GM21515 (cell line): ENCODE results near the gene NEK3.
"Not testable (repeated sequence)": the region's sequence is repeated elsewhere in the genome, so short reads cannot be mapped to it uniquely, and the experiment has no call there.

Experiments used
- ATAC-seq: cut with Tn5 transposase; IDR thresholded peaks from one replicate; pipeline ENCODE4 v1.9.1; 2021; ENCODE audit not compliant: unreplicated experiment

NEK3 gene

GRCh38 chr13:52170828-52171391 lies 11.5 kb upstream of the NEK3 start:
- ATAC-seq: not testable (repeated sequence)

DNA sequence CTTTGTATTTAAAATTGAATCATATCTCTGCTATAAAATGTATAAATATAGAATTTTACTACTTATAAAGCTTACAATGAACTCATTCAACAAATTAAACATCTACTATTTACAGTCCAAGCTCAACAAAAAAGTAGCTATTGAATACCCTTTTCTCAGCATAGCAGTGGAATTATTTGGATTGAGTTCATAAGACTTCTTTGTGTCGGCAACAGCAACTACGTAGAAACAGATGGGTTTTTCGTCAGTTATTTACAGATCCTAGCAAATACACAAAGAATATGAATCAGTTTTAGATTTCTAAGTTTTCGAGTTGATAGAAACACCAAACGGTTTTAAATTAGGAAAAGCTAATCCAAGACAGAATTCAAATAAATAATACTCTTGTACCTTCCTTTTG lies 10.4 kb upstream of the NEK3 start:
- no peak for ATAC-seq

DNA sequence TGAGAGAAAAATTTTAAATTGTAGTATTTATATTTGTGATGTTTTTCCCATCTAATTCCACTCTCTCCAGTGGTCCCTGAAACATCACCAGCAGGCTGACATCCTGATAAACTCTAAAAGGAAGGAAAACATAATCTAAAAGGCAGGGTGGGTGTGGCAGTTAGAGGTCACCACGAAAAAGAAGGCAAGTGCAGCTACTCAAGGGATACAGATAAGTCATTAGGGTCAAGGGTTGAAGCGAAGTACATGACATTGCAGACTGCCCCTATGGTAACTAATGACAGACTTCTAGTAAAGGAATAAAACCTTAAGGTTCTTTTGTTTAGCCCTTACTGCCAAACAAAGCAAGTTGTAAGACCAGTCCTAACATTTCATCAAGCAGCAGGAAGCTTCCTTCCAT lies 6.0 kb upstream of the NEK3 start:
- no peak for ATAC-seq

- no peak for ATAC-seq
These were observed 5.6 kb upstream of the NEK3 start for GRCh38 chr13:52164989-52165388.

DNA sequence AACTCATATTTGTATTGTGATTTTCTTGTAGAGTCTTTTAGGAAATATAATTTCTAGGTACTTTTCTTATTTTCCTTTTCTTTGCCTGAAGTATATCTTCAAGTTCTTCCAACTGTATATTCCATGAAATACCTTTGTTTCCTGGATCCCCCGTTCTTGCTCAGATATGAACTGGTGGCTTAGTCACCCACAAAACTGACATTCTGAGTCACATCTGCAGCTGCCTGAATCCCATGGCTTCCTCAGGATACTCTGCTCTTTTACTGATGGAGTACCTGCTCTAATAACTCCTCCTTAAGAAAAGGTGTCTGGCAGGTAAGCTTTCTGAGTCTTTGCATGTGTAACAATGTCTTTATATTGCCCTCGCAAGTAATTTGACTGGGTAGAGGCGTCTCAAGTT lies 4.5 kb upstream of the NEK3 start:
- not testable (repeated sequence) for ATAC-seq

DNA sequence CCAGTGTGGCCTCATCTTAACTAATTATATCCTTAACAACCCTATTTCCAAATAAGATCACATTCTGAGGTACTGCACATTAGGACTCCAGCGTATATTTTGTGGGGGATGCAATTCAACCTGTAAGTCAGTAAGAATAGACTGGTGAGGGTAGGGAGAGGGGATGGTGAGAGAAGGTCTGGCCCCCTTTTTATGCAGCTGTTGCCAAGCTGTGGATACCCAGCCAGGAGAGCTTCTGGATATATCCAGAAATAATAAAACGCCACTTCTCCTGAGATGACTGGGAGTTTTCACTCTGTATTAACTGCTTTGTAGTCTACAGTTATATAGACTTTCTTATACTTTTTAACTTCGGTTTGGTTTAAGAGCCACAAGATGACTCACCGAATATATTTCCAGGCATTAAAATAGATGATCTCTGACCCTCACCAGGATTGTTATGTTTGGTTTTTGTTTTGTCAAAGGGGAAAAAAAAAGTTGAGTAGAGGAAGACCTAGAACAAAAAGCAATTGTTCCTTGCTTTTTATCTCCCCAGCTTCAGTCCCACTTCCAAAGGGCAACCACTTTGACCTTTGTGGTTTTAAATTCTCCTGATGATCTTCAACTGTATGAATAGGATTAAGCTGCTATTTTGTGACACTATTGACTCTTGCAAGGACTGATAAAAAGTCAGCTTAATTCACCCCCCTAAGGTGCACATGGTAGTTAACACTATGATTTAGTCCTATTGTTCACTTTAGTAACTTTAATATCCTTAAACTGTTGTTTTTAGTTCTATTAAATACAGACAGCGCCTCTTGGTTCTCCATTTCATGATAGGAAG lies 3.1 kb upstream of the NEK3 start:
- no peak for ATAC-seq

DNA sequence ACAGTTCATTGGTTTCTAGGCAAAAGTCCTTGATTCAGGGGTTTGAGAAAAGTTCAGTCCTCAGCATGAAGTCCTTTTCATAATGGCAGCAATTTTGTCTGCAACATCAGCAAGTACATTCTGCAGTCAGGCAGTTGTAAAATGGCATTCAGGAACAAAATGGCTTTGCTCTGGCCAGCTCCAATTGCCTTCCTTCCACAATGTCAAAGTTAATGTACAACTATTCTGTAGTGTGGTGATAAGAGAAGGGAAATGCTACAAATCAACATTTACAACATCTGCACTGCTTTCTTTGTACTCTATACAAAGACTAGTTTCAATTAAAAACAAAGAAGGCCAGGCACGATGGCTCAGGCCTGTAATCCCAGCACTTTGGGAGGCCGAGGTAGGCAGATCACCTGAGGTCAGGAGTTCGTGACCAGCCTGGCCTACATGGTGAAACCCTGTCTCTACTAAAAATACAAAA lies 1.8 kb upstream of the NEK3 start:
- ATAC-seq: no peak

DNA sequence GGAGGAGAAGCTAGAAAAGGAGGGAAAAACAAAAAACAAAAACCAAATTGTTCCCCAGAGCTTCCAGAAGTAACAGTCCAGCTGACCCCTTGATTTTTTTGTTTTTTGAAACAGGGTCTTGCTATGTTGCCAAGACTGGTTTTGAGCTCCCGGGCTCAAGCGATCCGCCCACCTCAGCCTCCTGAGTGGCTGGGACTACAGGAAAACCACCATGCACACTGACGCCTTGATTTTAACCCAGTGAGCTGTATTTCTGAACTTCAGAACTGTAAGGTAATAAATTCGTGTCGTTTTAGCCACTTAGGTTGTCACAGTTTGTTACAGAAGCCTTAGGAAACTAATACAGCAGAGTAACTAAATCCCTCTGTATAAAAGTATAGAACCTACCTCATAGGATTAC lies 1.1 kb upstream of the NEK3 start:
- no peak for ATAC-seq

DNA sequence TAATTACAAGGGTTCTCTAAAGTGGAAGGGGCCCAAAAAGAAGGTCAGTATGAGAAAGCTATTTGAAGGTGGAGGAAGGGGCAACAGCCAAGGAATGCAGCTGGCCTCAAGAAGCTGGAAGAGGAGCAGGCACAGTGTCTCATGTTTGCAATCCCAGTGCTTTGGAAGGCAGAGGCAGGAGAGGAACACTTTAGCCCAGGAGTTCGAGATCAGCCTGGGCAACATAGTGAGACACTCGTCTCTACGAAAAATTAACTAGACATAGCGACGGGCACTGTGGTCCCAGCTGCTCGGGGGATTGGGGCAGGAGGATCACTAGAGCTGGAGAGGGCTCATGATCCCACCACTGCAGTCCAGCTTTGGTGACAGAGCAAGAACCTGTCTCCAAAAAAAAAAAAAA lies 656 bp upstream of the NEK3 start:
- ATAC-seq: no peak

- no peak for ATAC-seq
These were observed 703 bp downstream of the NEK3 start for GRCh38 chr13:52158629-52159158.

DNA sequence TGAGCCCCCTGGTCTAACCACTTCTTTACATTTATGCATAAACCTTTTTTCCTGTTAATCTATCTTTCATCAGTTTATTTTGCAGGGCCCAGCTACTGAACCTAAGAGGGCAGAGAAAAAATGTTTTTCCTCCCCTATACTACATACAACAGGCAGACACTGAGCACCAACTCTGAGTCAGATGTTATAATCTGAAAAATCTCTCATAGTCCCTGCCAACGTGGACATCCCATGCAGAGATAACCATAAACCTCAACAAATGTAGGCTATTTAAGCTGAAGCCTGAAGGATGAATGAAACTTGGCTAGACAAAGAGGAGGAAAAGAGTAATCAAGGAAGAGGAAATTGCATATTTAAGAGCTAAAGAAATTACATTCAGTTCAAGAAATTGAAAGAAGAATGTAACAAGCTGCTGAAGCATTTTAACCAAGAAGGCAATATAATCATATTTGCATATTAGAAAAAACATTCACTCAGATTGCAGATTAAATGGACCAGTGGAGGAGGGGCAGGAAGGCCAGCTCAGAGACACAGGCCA lies 2.6 kb downstream of the NEK3 start:
- no peak for ATAC-seq

DNA sequence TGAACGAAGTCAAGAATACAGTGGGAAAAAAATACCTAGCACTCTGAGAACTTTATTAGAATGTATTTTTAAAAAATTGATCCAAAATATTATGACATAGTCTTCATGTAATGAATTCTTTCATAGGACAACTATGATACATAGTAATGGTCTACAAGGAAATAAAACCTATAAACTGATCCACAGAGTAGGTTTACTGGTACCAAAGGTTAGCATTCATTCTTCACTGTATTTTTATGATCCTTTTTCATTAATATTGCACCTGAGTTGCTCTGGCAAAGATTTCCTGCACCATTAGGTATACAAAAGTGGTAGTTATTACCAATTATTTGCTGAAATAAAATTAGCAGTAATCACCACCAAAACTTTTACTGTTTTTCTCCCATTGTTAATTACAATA lies 4.2 kb downstream of the NEK3 start:
- ATAC-seq: no peak

- no peak for ATAC-seq
These were observed 12.2 kb downstream of the NEK3 start for GRCh38 chr13:52147225-52147624.

- no peak for ATAC-seq
These were observed 18.1 kb downstream of the NEK3 start for GRCh38 chr13:52141299-52141698.

- no peak for ATAC-seq
These were observed 21.9 kb downstream of the NEK3 start for GRCh38 chr13:52137489-52137888.

GRCh38 chr13:52136763-52137162 lies 22.6 kb downstream of the NEK3 start:
- no peak for ATAC-seq

GRCh38 chr13:52130641-52131040 lies 28.8 kb downstream of the NEK3 start:
- ATAC-seq: no peak

DNA sequence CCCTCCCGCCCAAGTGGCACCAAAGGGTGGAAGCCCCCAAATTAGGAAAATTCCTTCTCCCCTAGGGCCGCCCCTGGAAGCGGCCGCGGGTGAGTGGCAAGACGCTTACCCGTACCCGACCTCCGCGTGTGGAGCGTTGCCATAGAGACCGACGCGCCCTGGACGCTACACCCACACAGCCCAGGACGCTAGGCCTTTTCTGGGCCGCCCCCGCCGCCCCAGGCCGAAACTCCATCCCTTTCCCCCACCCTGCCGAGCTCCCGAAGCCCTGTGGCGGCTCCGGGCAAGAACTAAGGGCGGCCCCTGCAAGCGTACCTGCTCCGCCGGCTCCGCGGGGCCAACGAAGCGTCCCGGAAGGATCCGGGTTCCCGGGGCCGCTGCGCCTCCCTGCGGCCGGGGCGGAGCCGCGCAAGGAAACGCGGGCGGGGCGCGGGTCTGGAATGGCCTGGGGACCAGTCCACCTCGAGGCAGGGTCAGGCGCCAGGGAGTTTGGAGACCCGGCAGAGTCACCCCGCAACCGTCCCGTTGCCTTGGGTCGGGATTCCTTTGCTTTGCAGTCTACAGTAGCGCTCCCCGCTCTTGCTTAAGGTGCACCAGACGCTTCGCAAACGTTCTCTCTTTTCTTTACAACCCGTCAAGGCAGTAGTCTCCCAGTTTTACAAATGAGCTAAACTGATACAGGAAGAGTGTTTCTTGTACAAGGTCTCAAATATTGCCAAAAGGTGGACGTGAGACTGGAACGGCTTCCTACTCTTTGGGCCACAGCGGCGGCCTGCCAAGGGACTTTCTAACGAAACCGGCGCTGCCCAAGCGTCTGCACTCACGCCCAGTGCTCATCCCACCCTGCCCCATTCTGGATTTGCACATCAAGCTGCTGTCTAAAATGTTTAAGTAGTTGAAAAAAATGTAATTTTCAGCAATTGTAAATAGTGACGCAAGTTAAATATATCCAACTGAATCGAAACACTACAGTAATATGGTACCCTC lies 30.4 kb downstream of the NEK3 start, which contains the start of gene NEK5:
Gene NEK5, minus strand, starts transcription at position 360 of the 987 bp plus-strand sequence. CDS start 1,591 bp downstream, outside the sequence.
- ATAC-seq: peak; percentile 79

- peak; percentile 57 for ATAC-seq
These were observed 31.4 kb downstream of the NEK3 start for GRCh38 chr13:52127783-52128702.

- peak; percentile 35 for ATAC-seq
These were observed 32.0 kb downstream of the NEK3 start for GRCh38 chr13:52127378-52127777.
